K562 (cell line): ENCODE data around the gene SESN2. TPM values are rescaled to one million over a fixed set of nuclear protein-coding genes. Genes with fewer than 3 reads are reported as not detected.
A peak's percentile ranks its signal among the peaks of the same experiment; 100 is the strongest.

ENCODE experiments used
- BDP1 ChIP-seq: IDR thresholded peaks from 3 replicates; pipeline ENCODE4 v1.6.1; 2011; ENCODE audit not compliant: insufficient read length, insufficient read depth
- CLOCK ChIP-seq: fragments of 250-450 bp; sonication (Bioruptor Pico); IDR thresholded peaks from 2 replicates; pipeline ENCODE4 v1.4.0; 2020; ENCODE audit warnings: mild to moderate bottlenecking, moderate library complexity, borderline replicate concordance
- FOXA3 ChIP-seq, 2 experiments: fragments of 450-650 bp in 1 of 2; sonication (generic) in 1 of 2; formaldehyde crosslinking; IDR thresholded peaks in 1 of 2; conservative IDR thresholded peaks in 1 of 2; 2 replicates each; pipeline versions ENCODE4 v1.4.0 to v1.8.0; 2020 to 2022; ENCODE audit warnings: mild to moderate bottlenecking in 2 of 2, missing genetic modification reagents in 1 of 2
- HNRNPL ChIP-seq: fragments of 200-400 bp; formaldehyde crosslinking; IDR thresholded peaks from 2 replicates; pipeline ENCODE4 v1.6.1; 2017; ENCODE audit warnings: low read depth, mild to moderate bottlenecking, low read length
- NCOA4 ChIP-seq: fragments of 450-650 bp; IDR thresholded peaks from 2 replicates; pipeline ENCODE4 v1.6.1; 2018; ENCODE audit warnings: mild to moderate bottlenecking; ENCODE audit not compliant: partially characterized antibody
- NR1H2 ChIP-seq: sonication (generic); formaldehyde crosslinking; IDR thresholded peaks from 2 replicates; pipeline ENCODE4 v1.4.0; 2020; ENCODE audit warnings: mild to moderate bottlenecking, missing genetic modification reagents
- RNF2 ChIP-seq: sonication (generic); IDR thresholded peaks from 2 replicates; pipeline ENCODE4 v1.6.1; 2016
- RREB1 ChIP-seq: fragments of 250-450 bp; sonication (Bioruptor Pico); IDR thresholded peaks from 2 replicates; pipeline ENCODE4 v1.4.0; 2020
- SAFB2 ChIP-seq: fragments of 200-400 bp; formaldehyde crosslinking; IDR thresholded peaks from 2 replicates; pipeline ENCODE4 v1.6.1; 2018; ENCODE audit warnings: borderline replicate concordance, low read length, low read depth, moderate library complexity; ENCODE audit not compliant: severe bottlenecking
- SAP30 ChIP-seq: fragments of 200-600 bp; sonication (generic); IDR thresholded peaks from 2 replicates; pipeline ENCODE4 v1.6.1; 2012; ENCODE audit warnings: borderline replicate concordance, low read depth, mild to moderate bottlenecking, moderate library complexity, low read length, control low read depth, inconsistent platforms; ENCODE audit not compliant: insufficient read depth, poor library complexity, severe bottlenecking
- SRSF7 ChIP-seq: fragments of 200-400 bp; formaldehyde crosslinking; optimal IDR thresholded peaks from 2 replicates; pipeline ENCODE3; 2017; ENCODE audit warnings: mild to moderate bottlenecking, low read depth, low read length
- ZBTB7A ChIP-seq: IDR thresholded peaks from 2 replicates; pipeline ENCODE4 v1.6.1; 2011; ENCODE audit warnings: low read depth, mild to moderate bottlenecking, low read length, moderate library complexity, borderline replicate concordance; ENCODE audit not compliant: control insufficient read depth
- ZNF316 ChIP-seq: fragments of 450-650 bp; IDR thresholded peaks from 2 replicates; pipeline ENCODE4 v1.6.1; 2016
- ZNF699 ChIP-seq: fragments of 250-450 bp; sonication (Bioruptor Pico); IDR thresholded peaks from 2 replicates; pipeline ENCODE4 v1.8.0; 2021; ENCODE audit warnings: mild to moderate bottlenecking, moderate library complexity; ENCODE audit not compliant: insufficient replicate concordance
- ZNF77 ChIP-seq: fragments of 250-450 bp; sonication (Bioruptor Pico); IDR thresholded peaks from 2 replicates; pipeline ENCODE4 v1.5.0; 2020
- polyA plus RNA-seq, 8 experiments: library from polyadenylated mRNA; depleted of rRNA in 4 of 8; stranded (reverse) in 5 of 8; unstranded in 3 of 8; fragments of >200 nt; fragmentation: Nextera tagmentation in 2 of 8; fragmentation: Illumina TruSeq in 1 of 8; extraction: Ambion mirVana in 2 of 8; extraction: Trizol in 1 of 8; gene quantifications; 2 replicates each; pipeline versions ENCODE4 v1.2.1 to v1.2.3, GENCODE V29; 2011 to 2014; ENCODE audit warnings: inconsistent platforms in 1 of 8, missing spikeins in 1 of 8
- total RNA-seq, 7 experiments: library from RNA; depleted of rRNA in 6 of 7; stranded (reverse); fragments of >200 nt in 6 of 7; fragmentation: Illumina TruSeq in 2 of 7; extraction: Trizol in 2 of 7; gene quantifications; 2 replicates each; pipeline versions ENCODE4 v1.2.1 to v1.2.3, GENCODE V29; 2011 to 2021; ENCODE audit warnings: low replicate concordance in 1 of 7
- TF ChIP-seq, protein P1 (sequence below): fragments of 250-450 bp; sonication (Bioruptor Pico); IDR thresholded peaks from 2 replicates; pipeline ENCODE4 v1.4.0; 2020; ENCODE audit warnings: borderline replicate concordance

Gene SESN2
- total and polyA plus RNA-seq, 9 of the 15 experiments (the other 6 are each of a cell fraction or from before 2014, with no cell fraction given): 3.7 to 71.3 (median 16.8) TPM

DNA sequence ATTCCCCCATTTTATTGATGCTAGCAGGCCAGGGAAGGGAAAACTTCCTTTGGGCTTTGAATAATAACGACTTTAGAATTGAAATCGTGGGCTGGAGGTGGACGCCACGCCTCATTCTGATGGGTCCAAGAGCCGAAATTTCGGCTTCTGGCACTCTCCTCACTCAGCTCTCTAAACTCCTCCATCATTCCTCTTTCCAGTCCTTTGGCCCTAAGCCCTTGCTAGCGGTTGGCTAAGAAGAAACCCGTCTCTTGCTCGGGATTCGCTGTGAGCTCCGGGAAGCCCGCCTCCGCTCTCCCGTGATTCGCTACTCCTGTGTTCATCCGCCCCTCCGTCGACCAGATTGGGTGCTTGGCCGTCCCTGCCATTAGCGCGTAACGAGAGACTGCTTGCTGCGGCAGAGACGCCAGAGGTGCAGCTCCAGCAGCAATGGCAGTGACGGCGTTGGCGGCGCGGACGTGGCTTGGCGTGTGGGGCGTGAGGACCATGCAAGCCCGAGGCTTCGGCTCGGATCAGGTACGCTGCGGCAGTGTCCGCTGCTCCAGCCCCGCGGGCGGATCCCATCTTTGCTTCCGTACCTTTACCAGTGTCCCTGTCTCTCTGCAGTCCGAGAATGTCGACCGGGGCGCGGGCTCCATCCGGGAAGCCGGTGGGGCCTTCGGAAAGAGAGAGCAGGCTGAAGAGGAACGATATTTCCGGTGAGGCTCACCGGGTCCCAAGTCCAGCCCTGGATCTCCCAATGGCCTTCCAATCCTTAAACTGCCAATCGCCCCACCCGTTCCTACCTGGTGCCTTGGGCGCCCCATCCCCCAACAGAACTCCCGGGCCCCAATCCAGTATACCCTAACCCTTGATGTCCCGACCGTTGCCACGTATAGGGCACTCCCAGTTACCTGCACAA, 23.3 kb upstream of the SESN2 start, which contains the start of gene ATP5IF1 (continued):
- TF ChIP-seq FOXA3 (CRISPR knock-in tag; conservative IDR thresholded peaks at IDR 0.05 in 1 of 2, IDR thresholded peaks at IDR 0.05 in 1 of 2) (no peak), SAFB2 (no peak), CLOCK (no peak), RREB1 (peak; percentile 86; the same call in 1 of the 2 replicates), ZBTB7A (0 out of 2 replicates have a peak, but pooled peaks have one; percentile 17), BDP1 (no peak), SRSF7 (no peak), NCOA4 (no peak), ZNF699 (no peak), HNRNPL (no peak), RNF2 (no peak; the same call in 1 of the 2 replicates), SAP30 (peak; percentile 81), ZNF77 (CRISPR knock-in tag) (no peak), ZNF316 (no peak), NR1H2 (peak; percentile 81; the same call in 1 of the 2 replicates)
- TF ChIP-seq, protein P1, sequence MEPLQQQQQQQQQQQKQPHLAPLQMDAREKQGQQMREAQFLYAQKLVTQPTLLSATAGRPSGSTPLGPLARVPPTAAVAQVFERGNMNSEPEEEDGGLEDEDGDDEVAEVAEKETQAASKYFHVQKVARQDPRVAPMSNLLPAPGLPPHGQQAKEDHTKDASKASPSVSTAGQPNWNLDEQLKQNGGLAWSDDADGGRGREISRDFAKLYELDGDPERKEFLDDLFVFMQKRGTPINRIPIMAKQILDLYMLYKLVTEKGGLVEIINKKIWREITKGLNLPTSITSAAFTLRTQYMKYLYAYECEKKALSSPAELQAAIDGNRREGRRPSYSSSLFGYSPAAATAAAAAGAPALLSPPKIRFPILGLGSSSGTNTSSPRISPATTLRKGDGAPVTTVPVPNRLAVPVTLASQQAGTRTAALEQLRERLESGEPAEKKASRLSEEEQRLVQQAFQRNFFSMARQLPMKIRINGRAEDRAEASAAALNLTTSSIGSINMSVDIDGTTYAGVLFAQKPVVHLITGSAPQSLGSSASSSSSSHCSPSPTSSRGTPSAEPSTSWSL (CRISPR knock-in tag): no peak
